Measurements from ENCODE around the gene ANO1.
A peak's percentile ranks its signal among the peaks of the same experiment; 100 is the strongest.

The ANO1 gene

GRCh38 chr11:70050243-70050642 lies 27.9 kb upstream of the ANO1 start:
- no peak for DNase-seq (ENCODE audit: low spot score)

- DNase-seq (ENCODE audit: low spot score) = no peak
These were observed 24.1 kb upstream of the ANO1 start for GRCh38 chr11:70054004-70054403.

DNA sequence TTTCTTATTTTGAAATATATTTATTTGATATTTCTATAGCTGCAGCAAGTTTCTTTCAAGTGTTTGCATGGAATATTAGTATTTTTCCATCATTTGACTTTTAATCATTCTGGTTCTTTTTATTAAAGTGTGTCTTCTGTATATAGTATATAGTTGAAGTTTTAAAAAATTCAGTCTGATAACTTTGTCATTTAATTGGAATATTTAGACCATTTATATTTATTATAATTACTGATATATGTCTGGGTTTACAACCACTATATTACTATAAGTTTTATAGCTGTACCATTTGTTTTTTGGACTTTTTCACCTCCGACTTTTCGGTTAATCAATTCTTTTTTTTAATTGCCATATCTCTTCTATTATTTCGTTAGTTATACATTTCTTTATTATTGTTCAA lies 22.7 kb upstream of the ANO1 start:
- no peak for DNase-seq (ENCODE audit: low spot score)

DNA sequence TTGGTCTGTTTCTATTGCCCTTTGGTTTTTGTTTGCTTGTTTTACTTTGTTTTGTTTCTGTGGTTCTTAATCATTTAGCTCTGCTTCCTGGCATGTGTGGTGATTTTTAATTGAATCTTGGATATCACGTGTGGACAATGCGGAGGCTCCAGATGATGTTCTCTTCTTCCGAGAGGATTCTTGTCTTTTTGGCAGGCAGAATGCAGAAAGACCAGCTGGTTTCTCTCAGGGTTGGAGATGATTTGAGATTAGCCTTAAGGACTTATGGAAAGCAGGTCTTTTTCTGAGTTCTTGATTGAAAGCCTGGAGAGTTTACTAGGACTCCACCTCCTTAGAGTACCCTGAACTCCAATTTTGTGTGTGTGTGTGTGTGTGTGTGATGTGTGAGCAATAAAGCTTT lies 21.0 kb upstream of the ANO1 start:
- DNase-seq (ENCODE audit: low spot score) = no peak

DNA sequence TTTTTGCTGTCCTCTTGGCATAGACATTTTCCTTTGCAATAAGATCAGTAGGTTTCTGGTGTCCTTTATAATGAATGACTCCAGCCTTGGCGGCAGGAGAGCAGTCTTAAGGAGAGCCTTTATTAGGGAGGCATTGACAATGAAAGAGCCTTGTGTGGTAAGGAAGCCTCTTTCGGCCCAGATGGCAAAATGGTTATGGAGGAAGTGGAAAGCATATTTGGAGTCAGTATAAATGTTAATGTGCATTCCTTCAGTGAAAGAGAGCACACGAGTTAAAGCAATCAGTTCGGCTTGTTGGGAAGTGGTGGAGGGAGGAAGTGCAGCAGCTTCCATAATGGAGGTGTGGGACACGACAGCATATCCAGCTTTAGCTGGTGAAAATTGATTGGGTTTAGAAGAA lies 18.1 kb upstream of the ANO1 start:
- DNase-seq (ENCODE audit: low spot score) = no peak

- DNase-seq (ENCODE audit: low spot score) = no peak
These were observed 17.4 kb upstream of the ANO1 start for GRCh38 chr11:70060611-70061293.

DNA sequence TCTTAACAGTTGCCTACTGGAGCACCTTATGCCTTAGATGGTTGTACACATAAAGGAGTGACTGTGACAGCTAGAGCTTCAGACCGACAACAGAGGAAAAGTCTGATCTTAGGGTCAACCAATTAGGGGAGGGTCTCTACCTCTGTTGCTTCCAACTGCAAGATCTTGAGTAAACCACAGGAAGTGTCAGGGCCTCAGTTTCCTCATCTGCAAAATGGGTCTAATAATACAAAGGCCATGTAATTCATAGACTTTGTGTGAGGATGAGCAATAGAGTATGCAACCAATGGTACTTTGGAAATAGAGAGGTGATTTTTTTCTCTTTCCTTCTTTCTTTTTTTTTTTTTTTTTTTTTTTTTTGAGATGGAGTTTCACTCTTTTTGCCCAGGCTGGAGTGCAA lies 16.4 kb upstream of the ANO1 start:
- DNase-seq (ENCODE audit: low spot score) = no peak

- no peak for DNase-seq (ENCODE audit: low spot score)
These were observed 15.0 kb upstream of the ANO1 start for GRCh38 chr11:70063121-70063520.

- no peak for DNase-seq (ENCODE audit: low spot score)
These were observed 14.6 kb upstream of the ANO1 start for GRCh38 chr11:70063555-70063954.

GRCh38 chr11:70064008-70064725 lies 13.9 kb upstream of the ANO1 start:
- no peak for DNase-seq (ENCODE audit: low spot score)

- no peak for DNase-seq (ENCODE audit: low spot score)
These were observed 13.3 kb upstream of the ANO1 start for GRCh38 chr11:70064726-70065317.

GRCh38 chr11:70065318-70066135 lies 12.6 kb upstream of the ANO1 start:
- DNase-seq (ENCODE audit: low spot score) = no peak

GRCh38 chr11:70066136-70066520 lies 12.0 kb upstream of the ANO1 start:
- no peak for DNase-seq (ENCODE audit: low spot score)

GRCh38 chr11:70066628-70067027 lies 11.5 kb upstream of the ANO1 start:
- no peak for DNase-seq (ENCODE audit: low spot score)

DNA sequence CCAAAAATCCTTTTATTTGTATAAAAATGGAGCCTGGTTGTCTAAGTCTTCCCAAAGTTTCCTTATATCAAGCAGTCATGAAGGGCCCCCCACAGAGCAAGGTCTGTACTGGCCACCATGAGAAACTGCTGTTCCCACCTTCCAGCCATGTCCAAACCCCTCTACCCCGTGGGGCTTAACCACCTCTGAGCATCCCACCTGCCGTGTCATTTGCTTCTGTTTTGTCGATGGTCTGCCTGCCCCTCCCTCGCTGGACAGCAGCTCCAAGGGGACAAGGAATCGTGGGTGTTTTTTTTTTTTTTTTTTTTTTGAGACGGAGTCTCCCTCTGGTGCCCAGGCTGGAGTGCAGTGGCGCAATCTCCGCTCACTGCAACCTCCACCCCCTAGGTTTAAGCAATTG lies 11.1 kb upstream of the ANO1 start:
- DNase-seq (ENCODE audit: low spot score) = no peak

- DNase-seq (ENCODE audit: low spot score) = peak; percentile 80
These were observed 10.4 kb upstream of the ANO1 start for GRCh38 chr11:70067591-70068341.

GRCh38 chr11:70068345-70068744 lies 9.8 kb upstream of the ANO1 start:
- DNase-seq (ENCODE audit: low spot score) = no peak

- no peak for DNase-seq (ENCODE audit: low spot score)
These were observed 9.2 kb upstream of the ANO1 start for GRCh38 chr11:70068950-70069349.

DNA sequence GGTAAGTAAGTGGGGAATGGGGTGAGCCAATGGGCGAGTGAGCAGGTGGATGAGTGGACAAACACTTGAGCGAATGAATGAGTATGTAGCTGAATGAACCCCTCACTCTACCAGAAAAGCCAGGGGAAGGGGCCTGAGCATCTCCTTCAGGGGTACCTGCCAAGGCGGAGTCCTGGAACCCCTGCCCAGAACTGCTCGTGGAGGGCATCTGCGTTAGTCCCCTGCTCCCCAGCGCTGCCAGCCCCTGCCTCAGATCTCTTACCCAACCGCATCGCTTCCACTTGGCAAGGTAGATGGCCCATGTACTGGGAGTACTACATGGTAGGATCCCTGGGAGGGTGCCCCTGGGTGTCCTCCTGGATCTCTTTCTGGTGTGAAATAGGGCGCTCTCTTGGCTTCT lies 7.4 kb upstream of the ANO1 start:
- DNase-seq (ENCODE audit: low spot score) = no peak

DNA sequence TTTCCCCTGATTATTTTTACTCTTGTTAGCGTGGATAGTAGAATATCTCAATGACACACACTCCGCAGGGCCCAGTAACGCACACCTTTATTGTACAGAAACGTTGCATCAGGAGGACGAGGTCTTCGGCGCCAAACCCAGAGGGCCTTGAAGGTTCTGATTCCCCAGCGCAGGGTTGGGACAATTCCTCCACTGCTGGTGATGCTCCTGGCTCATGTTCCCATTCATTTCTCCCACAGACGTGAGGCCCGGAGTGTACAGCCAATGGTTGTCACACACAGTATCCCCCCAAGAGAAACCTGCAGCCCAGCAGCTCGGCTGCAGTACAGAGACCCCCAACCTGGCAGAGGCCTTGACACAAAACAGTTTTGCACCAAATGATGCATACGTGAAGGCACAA lies 6.1 kb upstream of the ANO1 start:
- no peak for DNase-seq (ENCODE audit: low spot score)

DNA sequence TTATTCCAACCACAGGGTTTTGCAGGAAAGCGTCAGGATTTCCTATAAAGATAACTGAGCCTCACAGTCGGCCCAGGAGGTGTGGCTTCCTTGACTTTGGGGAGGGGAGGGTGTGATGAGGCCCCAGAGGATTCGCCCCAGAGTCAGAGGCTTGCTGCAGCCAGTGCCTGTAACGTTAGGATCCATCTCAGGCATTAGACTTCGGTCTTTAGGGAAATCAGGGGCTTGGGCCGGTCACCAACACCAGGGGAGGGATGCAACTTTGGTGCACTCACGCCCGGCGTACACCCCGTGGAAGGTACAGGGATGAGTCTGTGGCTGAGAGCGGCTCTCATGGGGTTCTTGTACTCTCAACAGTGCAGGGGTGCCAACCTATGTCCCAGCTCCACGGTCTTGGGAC lies 5.7 kb upstream of the ANO1 start:
- DNase-seq (ENCODE audit: low spot score) = peak; percentile 33
